Esophagus squamous epithelium (tissue), 4 donors: ENCODE data around the gene MAML3.

ENCODE experiments used
- POLR2A ChIP-seq, 4 donors: fragments of 450-650 bp; IDR thresholded peaks; one replicate each; pipeline ENCODE4 v1.6.1; 2017; ENCODE audit warnings: antibody characterized with exemption in 4 of 4, mild to moderate bottlenecking in 4 of 4, moderate library complexity in 3 of 4
- TF ChIP-seq, protein P1 (sequence below), 6 experiments: fragments of 450-650 bp in 4 of 6; fragments of 200-600 bp in 2 of 6; sonication (generic) in 2 of 6; IDR thresholded peaks; one replicate each; pipeline ENCODE4 v1.5.1; 2016 to 2019; ENCODE audit warnings: antibody characterized with exemption in 6 of 6, mild to moderate bottlenecking in 4 of 6, moderate library complexity in 4 of 6

- TF ChIP-seq, protein P1, sequence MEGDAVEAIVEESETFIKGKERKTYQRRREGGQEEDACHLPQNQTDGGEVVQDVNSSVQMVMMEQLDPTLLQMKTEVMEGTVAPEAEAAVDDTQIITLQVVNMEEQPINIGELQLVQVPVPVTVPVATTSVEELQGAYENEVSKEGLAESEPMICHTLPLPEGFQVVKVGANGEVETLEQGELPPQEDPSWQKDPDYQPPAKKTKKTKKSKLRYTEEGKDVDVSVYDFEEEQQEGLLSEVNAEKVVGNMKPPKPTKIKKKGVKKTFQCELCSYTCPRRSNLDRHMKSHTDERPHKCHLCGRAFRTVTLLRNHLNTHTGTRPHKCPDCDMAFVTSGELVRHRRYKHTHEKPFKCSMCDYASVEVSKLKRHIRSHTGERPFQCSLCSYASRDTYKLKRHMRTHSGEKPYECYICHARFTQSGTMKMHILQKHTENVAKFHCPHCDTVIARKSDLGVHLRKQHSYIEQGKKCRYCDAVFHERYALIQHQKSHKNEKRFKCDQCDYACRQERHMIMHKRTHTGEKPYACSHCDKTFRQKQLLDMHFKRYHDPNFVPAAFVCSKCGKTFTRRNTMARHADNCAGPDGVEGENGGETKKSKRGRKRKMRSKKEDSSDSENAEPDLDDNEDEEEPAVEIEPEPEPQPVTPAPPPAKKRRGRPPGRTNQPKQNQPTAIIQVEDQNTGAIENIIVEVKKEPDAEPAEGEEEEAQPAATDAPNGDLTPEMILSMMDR (IDR thresholded peaks at IDR 0.05) = no peak
- TF ChIP-seq POLR2A (IDR thresholded peaks at IDR 0.05) = no peak
These were observed 122.3 kb downstream of the MAML3 start for GRCh38 chr4:140031706-140032105.
